WTC11 (cell line): Measurements from ENCODE around the gene MORN4. TPM values are rescaled to one million over a fixed set of nuclear protein-coding genes. Genes with fewer than 3 reads are reported as not detected.

Experiments
- ATAC-seq: fragments of 200-7000 bp; cut with Tn5 transposase; 2 replicates; pipeline ENCODE4 v1.10.0; 2021; ENCODE audit warnings: mild to moderate bottlenecking, moderate library complexity
- CTCF ChIA-PET: fragments of 300-600 bp; sonication (Branson Sonifier 250); formaldehyde crosslinking; loops from one replicate; lab custom pipeline; 2021; ENCODE audit warnings: antibody characterized with exemption; lab: Charles Lee
- POLR2A ChIA-PET: fragments of 350-600 bp; sonication (Branson Sonifier 250); formaldehyde crosslinking; loops from one replicate; lab custom pipeline; 2021; ENCODE audit warnings: antibody characterized with exemption; lab: Charles Lee
- DNase-seq: peaks from one replicate; pipeline ENCODE4 v3.0.0; 2021; ENCODE audit warnings: low spot score
- H3K27ac Mint-ChIP-seq: 2 replicates; pipeline ENCODE4 v1.8.0; 2021; ENCODE audit warnings: mixed read lengths
- H3K27me3 Mint-ChIP-seq: 2 replicates; pipeline ENCODE4 v1.8.0; 2021; ENCODE audit warnings: low read depth, mild to moderate bottlenecking, moderate library complexity, mixed read lengths
- H3K36me3 Mint-ChIP-seq: 2 replicates; pipeline ENCODE4 v1.8.0; 2021; ENCODE audit warnings: mixed read lengths
- H3K4me1 Mint-ChIP-seq: 2 replicates; pipeline ENCODE4 v1.8.0; 2022; ENCODE audit warnings: mixed read lengths
- H3K4me3 Mint-ChIP-seq: 2 replicates; pipeline ENCODE4 v1.8.0; 2021; ENCODE audit warnings: mild to moderate bottlenecking, moderate library complexity, mixed read lengths
- H3K9me3 Mint-ChIP-seq: 2 replicates; pipeline ENCODE4 v1.8.0; 2021; ENCODE audit warnings: mixed read lengths
- CREB1 ChIP-seq: sonication (generic); formaldehyde crosslinking; IDR thresholded peaks from 2 replicates; pipeline ENCODE4 v1.8.0; 2023; ENCODE audit warnings: mild to moderate bottlenecking, missing genetic modification reagents
- EMX1 ChIP-seq: fragments of 250-450 bp; sonication (Bioruptor Pico); IDR thresholded peaks from 2 replicates; pipeline ENCODE4 v1.8.0; 2021; ENCODE audit warnings: mild to moderate bottlenecking
- ESRRA ChIP-seq: sonication (generic); formaldehyde crosslinking; IDR thresholded peaks from 2 replicates; pipeline ENCODE4 v1.8.1; 2022; ENCODE audit warnings: mild to moderate bottlenecking, missing genetic modification reagents, borderline replicate concordance
- GRHL2 ChIP-seq: fragments of 250-450 bp; sonication (Bioruptor Pico); IDR thresholded peaks from 2 replicates; pipeline ENCODE4 v1.8.0; 2022; ENCODE audit warnings: mild to moderate bottlenecking, moderate library complexity; ENCODE audit not compliant: insufficient replicate concordance, severe bottlenecking
- NR3C1 ChIP-seq: sonication (generic); formaldehyde crosslinking; conservative IDR thresholded peaks from 2 replicates; pipeline ENCODE4 v1.8.1; 2023; ENCODE audit warnings: low read depth, mild to moderate bottlenecking, missing genetic modification reagents
- SMAD4 ChIP-seq: sonication (generic); formaldehyde crosslinking; IDR thresholded peaks from 2 replicates; pipeline ENCODE4 v1.8.0; 2022; ENCODE audit warnings: mild to moderate bottlenecking, missing genetic modification reagents
- TP53 ChIP-seq: sonication (generic); formaldehyde crosslinking; IDR thresholded peaks from 2 replicates; pipeline ENCODE4 v1.8.1; 2023; ENCODE audit warnings: mild to moderate bottlenecking, missing genetic modification reagents
- ZNF219 ChIP-seq: sonication (generic); formaldehyde crosslinking; IDR thresholded peaks from 2 replicates; pipeline ENCODE4 v1.8.0; 2023; ENCODE audit warnings: missing genetic modification reagents, mild to moderate bottlenecking, borderline replicate concordance
- ZNF232 ChIP-seq: sonication (generic); formaldehyde crosslinking; IDR thresholded peaks from 2 replicates; pipeline ENCODE4 v1.8.0; 2022; ENCODE audit warnings: mild to moderate bottlenecking, missing genetic modification reagents
- total RNA-seq: library from RNA; stranded (reverse); gene quantifications from 3 replicates; pipeline ENCODE4 v1.2.3, GENCODE V29; 2021
- TF ChIP-seq, protein P1 (sequence below): fragments of 250-450 bp; sonication (Bioruptor Pico); IDR thresholded peaks from 2 replicates; pipeline ENCODE4 v1.8.0; 2021; ENCODE audit warnings: mild to moderate bottlenecking
- TF ChIP-seq, protein P2 (sequence below): fragments of 250-450 bp; sonication (Bioruptor Pico); IDR thresholded peaks from 2 replicates; pipeline ENCODE4 v2.1.2; 2022; ENCODE audit warnings: mild to moderate bottlenecking, moderate library complexity
- TF ChIP-seq, protein P3 (sequence below): fragments of 200-600 bp; IDR thresholded peaks from 2 replicates; pipeline ENCODE4 v1.8.0; 2022; ENCODE audit warnings: antibody characterized with exemption
- TF ChIP-seq, protein P4 (sequence below): sonication (generic); formaldehyde crosslinking; IDR thresholded peaks from 2 replicates; pipeline ENCODE4 v1.8.1; 2022; ENCODE audit warnings: mild to moderate bottlenecking, moderate library complexity, missing genetic modification reagents
- TF ChIP-seq, protein P5 (sequence below): sonication (generic); formaldehyde crosslinking; IDR thresholded peaks from 2 replicates; pipeline ENCODE4 v1.8.1; 2022; ENCODE audit warnings: missing genetic modification reagents, borderline replicate concordance
- TF ChIP-seq, protein P6 (sequence below): sonication (generic); formaldehyde crosslinking; IDR thresholded peaks from 2 replicates; pipeline ENCODE4 v1.8.1; 2022; ENCODE audit warnings: low read depth, missing genetic modification reagents, borderline replicate concordance
- TF ChIP-seq, protein P7 (sequence below): sonication (generic); formaldehyde crosslinking; IDR thresholded peaks from 2 replicates; pipeline ENCODE4 v1.8.0; 2022; ENCODE audit warnings: mild to moderate bottlenecking, missing genetic modification reagents
- TF ChIP-seq, protein P8 (sequence below): fragments of 250-450 bp; sonication (Bioruptor Pico); IDR thresholded peaks from 2 replicates; pipeline ENCODE4 v1.9.0; 2021; ENCODE audit warnings: moderate library complexity, mild to moderate bottlenecking, inconsistent platforms, borderline replicate concordance
- TF ChIP-seq, protein P9 (sequence below): fragments of 250-450 bp; sonication (Bioruptor Pico); conservative IDR thresholded peaks from 2 replicates; pipeline ENCODE4 v1.9.0; 2021; ENCODE audit warnings: mild to moderate bottlenecking

The MORN4 gene
- total RNA-seq, 1 experiment from 2014 or later: 21.8 TPM

DNA sequence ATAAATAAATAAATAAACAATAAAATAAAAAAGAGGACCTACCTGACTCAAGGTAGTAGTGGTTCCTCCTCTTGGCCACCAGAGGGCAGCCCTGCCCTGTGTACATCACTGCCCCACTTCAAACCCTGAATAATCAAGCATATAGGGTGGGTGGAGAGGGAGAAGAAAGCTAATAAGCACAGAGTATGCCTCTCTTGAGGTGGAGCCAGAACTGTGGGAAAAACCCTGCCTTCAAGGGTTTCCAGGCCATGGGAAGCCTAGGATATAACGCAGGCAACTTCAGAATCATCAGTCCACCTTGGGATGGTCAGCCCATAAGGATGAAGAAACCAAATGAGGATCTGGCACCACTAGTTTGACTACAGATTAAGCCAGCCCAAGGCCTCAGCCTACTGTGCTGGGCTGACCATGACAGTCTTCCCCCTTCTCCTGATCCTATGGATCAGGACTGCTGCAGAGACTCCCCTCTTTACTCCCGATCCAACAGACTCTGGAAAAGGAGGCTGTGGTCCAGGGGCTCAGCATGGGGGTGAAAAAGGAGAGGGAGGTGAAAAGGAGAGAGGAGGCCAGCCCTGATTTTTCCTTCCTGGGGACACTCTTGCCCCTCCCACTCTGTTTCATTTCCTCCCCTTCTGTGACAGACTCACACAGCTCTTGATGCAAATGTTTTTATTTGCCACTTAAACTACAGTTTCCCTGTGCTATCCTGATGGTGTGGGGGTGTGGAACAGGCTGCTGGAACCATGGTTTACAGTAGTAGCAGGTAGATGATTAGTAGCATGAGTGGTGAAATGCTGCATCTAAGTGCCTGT is 43.7 kb upstream of the MORN4 start:
- DNase-seq: peak; percentile 48
- CTCF ChIA-PET: interaction anchor here (0.5 to 4.6 kb wide), 24 partner anchors 9 to 688 kb away, joined by 3 to 61 read pairs (median 5); partner anchors contain the start of genes ANKRD2, AVPI1, GOLGA7B and MARVELD1
- no peaks in the 10 kb centered on the region for H3K9me3 Mint-ChIP-seq
- H3K4me1 Mint-ChIP-seq: no peaks in the 10 kb centered on the region
- no peak overlapping the region for H3K27ac Mint-ChIP-seq
- peaks cover 21% of the 10 kb centered on the region for H3K36me3 Mint-ChIP-seq
- no peaks in the 10 kb centered on the region for H3K27me3 Mint-ChIP-seq
- no peak for TF ChIP-seq CREB1 (CRISPR knock-in tag)
- TF ChIP-seq, protein P1, sequence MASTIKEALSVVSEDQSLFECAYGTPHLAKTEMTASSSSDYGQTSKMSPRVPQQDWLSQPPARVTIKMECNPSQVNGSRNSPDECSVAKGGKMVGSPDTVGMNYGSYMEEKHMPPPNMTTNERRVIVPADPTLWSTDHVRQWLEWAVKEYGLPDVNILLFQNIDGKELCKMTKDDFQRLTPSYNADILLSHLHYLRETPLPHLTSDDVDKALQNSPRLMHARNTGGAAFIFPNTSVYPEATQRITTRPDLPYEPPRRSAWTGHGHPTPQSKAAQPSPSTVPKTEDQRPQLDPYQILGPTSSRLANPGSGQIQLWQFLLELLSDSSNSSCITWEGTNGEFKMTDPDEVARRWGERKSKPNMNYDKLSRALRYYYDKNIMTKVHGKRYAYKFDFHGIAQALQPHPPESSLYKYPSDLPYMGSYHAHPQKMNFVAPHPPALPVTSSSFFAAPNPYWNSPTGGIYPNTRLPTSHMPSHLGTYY (CRISPR knock-in tag): peak; percentile 67; the same call in 1 of the 2 replicates
- TF ChIP-seq, protein P2, sequence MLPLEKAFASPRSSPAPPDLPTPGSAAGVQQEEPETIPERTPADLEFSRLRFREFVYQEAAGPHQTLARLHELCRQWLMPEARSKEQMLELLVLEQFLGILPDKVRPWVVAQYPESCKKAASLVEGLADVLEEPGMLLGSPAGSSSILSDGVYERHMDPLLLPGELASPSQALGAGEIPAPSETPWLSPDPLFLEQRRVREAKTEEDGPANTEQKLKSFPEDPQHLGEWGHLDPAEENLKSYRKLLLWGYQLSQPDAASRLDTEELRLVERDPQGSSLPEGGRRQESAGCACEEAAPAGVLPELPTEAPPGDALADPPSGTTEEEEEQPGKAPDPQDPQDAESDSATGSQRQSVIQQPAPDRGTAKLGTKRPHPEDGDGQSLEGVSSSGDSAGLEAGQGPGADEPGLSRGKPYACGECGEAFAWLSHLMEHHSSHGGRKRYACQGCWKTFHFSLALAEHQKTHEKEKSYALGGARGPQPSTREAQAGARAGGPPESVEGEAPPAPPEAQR: no peak
- TF ChIP-seq EMX1 (CRISPR knock-in tag): no peak
- TF ChIP-seq, protein P3, sequence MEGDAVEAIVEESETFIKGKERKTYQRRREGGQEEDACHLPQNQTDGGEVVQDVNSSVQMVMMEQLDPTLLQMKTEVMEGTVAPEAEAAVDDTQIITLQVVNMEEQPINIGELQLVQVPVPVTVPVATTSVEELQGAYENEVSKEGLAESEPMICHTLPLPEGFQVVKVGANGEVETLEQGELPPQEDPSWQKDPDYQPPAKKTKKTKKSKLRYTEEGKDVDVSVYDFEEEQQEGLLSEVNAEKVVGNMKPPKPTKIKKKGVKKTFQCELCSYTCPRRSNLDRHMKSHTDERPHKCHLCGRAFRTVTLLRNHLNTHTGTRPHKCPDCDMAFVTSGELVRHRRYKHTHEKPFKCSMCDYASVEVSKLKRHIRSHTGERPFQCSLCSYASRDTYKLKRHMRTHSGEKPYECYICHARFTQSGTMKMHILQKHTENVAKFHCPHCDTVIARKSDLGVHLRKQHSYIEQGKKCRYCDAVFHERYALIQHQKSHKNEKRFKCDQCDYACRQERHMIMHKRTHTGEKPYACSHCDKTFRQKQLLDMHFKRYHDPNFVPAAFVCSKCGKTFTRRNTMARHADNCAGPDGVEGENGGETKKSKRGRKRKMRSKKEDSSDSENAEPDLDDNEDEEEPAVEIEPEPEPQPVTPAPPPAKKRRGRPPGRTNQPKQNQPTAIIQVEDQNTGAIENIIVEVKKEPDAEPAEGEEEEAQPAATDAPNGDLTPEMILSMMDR: peak; percentile 87
- no peak overlapping the region for H3K4me3 Mint-ChIP-seq
- POLR2A ChIA-PET: interaction anchor here (0.6 to 1.6 kb wide), 3 partner anchors 10 to 58 kb away, joined by 3 to 6 read pairs (median 4); partner anchors contain the start of gene AVPI1
- ATAC-seq: peak; percentile 93

DNA sequence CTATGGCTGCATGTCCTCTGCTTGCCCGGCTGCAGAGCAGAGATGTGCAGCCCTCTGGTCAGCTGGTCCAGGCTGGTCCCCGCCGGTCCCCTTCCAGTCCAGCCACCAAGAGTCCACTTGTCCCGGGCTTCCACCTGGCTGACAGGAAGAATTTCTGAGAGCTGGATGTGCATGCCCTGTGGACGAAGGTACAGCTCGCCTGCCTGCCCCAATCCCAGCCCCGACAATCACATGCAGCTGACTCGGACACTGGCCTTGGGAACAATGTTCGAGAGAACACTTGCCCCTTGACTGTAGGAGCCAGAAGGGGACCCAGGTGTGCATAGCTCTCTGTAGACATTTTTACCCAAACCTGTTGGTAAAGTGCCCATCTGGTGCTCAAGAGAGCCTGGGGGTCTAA is 41.9 kb upstream of the MORN4 start:
- no peaks in the 10 kb centered on the region for H3K27me3 Mint-ChIP-seq
- H3K36me3 Mint-ChIP-seq: peaks cover 26% of the 10 kb centered on the region
- DNase-seq: no peak
- ATAC-seq: no peak
- ChIA-PET CTCF (interaction anchor here (4.0 to 4.6 kb wide), 2 partner anchors 12 to 27 kb away, joined by 37 to 61 read pairs; partner anchors contain the start of gene AVPI1), POLR2A (no interaction called here)
- H3K4me3 Mint-ChIP-seq: no peak overlapping the region
- no peaks in the 10 kb centered on the region for H3K4me1 Mint-ChIP-seq
- H3K9me3 Mint-ChIP-seq: no peaks in the 10 kb centered on the region
- no peak overlapping the region for H3K27ac Mint-ChIP-seq
- no peak for TF ChIP-seq ESRRA (CRISPR knock-in tag)
- TF ChIP-seq, protein P4, sequence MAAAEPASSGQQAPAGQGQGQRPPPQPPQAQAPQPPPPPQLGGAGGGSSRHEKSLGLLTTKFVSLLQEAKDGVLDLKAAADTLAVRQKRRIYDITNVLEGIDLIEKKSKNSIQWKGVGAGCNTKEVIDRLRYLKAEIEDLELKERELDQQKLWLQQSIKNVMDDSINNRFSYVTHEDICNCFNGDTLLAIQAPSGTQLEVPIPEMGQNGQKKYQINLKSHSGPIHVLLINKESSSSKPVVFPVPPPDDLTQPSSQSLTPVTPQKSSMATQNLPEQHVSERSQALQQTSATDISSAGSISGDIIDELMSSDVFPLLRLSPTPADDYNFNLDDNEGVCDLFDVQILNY (CRISPR knock-in tag): no peak
- TF ChIP-seq GRHL2 (CRISPR knock-in tag): no peak
- TF ChIP-seq, protein P5, sequence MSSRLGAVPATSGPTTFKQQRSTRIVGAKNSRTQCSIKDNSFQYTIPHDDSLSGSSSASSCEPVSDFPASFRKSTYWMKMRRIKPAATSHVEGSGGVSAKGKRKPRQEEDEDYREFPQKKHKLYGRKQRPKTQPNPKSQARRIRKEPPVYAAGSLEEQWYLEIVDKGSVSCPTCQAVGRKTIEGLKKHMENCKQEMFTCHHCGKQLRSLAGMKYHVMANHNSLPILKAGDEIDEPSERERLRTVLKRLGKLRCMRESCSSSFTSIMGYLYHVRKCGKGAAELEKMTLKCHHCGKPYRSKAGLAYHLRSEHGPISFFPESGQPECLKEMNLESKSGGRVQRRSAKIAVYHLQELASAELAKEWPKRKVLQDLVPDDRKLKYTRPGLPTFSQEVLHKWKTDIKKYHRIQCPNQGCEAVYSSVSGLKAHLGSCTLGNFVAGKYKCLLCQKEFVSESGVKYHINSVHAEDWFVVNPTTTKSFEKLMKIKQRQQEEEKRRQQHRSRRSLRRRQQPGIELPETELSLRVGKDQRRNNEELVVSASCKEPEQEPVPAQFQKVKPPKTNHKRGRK (CRISPR knock-in tag): no peak
- TF ChIP-seq TP53 (CRISPR knock-in tag): no peak
- TF ChIP-seq ZNF232: no peak
- TF ChIP-seq, protein P2: no peak
- TF ChIP-seq, protein P6, sequence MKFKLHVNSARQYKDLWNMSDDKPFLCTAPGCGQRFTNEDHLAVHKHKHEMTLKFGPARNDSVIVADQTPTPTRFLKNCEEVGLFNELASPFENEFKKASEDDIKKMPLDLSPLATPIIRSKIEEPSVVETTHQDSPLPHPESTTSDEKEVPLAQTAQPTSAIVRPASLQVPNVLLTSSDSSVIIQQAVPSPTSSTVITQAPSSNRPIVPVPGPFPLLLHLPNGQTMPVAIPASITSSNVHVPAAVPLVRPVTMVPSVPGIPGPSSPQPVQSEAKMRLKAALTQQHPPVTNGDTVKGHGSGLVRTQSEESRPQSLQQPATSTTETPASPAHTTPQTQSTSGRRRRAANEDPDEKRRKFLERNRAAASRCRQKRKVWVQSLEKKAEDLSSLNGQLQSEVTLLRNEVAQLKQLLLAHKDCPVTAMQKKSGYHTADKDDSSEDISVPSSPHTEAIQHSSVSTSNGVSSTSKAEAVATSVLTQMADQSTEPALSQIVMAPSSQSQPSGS (CRISPR knock-in tag): no peak
- TF ChIP-seq SMAD4 (CRISPR knock-in tag): no peak
- TF ChIP-seq, protein P7, sequence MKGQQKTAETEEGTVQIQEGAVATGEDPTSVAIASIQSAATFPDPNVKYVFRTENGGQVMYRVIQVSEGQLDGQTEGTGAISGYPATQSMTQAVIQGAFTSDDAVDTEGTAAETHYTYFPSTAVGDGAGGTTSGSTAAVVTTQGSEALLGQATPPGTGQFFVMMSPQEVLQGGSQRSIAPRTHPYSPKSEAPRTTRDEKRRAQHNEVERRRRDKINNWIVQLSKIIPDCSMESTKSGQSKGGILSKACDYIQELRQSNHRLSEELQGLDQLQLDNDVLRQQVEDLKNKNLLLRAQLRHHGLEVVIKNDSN (CRISPR knock-in tag): no peak
- TF ChIP-seq, protein P8, sequence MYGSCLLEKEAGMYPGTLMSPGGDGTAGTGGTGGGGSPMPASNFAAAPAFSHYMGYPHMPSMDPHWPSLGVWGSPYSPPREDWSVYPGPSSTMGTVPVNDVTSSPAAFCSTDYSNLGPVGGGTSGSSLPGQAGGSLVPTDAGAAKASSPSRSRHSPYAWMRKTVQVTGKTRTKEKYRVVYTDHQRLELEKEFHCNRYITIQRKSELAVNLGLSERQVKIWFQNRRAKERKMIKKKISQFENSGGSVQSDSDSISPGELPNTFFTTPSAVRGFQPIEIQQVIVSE (CRISPR knock-in tag): no peak
- no peak for TF ChIP-seq NR3C1
- TF ChIP-seq, protein P9, sequence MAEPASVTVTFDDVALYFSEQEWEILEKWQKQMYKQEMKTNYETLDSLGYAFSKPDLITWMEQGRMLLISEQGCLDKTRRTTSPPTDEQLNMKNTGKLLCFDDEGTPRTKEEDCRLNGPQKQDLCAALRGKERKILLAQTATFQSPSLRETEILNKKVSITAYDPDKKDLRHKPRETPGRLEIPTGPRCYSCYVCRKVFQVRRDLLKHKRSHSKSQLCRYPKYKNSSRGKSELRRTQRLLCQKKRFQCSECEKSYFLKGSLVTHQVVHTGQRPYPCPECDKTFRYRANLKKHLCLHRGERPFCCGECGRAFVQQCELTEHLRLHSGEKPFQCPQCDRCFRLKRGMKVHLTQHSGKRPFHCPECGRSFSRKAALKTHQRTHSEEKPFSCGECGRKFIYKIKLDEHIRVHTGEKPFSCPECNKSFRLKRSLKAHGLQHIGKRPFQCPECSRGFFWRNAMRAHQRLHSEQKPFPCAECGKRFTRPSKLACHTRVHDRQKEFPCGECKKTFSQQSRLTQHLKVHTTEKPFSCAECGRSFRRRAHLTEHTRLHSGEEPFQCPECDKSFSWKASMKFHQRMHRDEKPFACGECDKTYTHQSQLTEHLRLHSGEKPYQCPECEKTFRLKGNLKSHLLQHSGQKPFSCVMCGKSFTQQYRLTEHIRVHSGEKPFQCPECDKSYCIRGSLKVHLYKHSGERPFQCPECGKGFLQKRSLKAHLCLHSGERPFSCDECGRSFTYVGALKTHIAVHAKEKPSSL (CRISPR knock-in tag): no peak
- TF ChIP-seq ZNF219 (CRISPR knock-in tag): no peak
